ENCODE measurements around the gene RALGAPA1.

RALGAPA1 gene

GRCh38 chr14:35533357-35534207 lies 275.5 kb downstream of the RALGAPA1 start, which contains the start of gene INSM2:
TSS of gene INSM2 (plus strand) at chr14:35534164. CDS start at chr14:35534253, 89 bp downstream.
- peak; percentile 75 to 89 for DNase-seq

- no peak for DNase-seq
These were observed 276.2 kb downstream of the RALGAPA1 start for GRCh38 chr14:35532783-35533356.

DNA sequence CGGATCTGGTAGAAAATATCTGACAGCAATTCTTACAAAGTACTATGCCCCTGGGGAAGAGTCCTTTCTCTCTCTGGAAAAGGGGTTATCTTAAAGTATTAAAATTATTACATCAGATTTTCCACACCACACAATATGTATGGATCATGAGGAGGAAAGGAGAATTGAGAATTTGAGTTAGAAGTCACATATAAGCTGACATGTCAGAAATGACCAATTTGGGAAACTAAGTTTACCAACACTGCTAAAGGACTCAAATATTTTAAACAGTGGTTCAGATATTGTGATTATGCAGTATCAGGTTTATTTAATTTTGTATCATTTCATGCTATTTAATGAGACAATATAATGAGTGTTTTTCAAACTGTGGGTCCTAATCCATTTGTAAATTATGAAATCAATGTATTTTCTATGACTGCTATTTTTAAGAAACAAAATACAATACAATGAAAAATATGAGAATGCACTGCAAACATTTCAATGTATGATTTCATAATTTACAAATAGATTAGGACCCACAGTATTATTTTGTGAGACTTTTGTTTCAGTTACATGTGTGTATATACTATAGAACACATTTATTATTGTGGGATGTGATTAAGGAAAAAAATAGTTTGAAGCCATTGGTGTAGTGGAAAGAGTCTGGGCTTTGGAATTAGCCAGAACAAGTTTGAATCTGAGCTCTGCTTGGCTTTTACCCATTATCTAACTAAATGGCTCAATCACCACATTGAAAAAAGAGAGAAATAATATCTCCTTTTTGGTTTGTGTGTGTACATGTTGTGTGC lies 276.9 kb downstream of the RALGAPA1 start:
- no peak for DNase-seq

- DNase-seq: no peak
These were observed 282.1 kb downstream of the RALGAPA1 start for GRCh38 chr14:35526962-35527361.

DNA sequence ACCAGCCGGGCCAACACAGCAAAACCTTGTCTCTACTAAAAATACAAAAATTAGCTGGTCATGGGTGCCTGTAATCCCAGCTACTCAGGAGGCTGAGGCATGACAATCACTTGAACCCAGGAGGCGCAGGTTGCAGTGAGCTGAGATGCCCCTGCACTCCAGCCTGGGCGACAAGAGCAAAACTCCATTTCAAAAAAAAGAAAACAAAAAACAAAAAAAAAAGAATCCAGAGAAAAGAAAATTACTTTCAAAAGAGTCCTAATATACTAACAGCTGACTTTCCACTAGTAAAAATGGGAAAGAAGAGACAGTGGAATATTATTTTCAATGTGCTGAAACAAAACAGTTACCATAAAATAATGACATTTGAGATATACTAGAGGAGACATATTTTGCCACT lies 283.4 kb downstream of the RALGAPA1 start:
- DNase-seq: no peak

- no peak for DNase-seq
These were observed 289.1 kb downstream of the RALGAPA1 start for GRCh38 chr14:35519986-35520385.

GRCh38 chr14:35515916-35516315 lies 293.2 kb downstream of the RALGAPA1 start:
- no peak for DNase-seq

GRCh38 chr14:35512765-35513164 lies 296.3 kb downstream of the RALGAPA1 start:
- DNase-seq: no peak

DNA sequence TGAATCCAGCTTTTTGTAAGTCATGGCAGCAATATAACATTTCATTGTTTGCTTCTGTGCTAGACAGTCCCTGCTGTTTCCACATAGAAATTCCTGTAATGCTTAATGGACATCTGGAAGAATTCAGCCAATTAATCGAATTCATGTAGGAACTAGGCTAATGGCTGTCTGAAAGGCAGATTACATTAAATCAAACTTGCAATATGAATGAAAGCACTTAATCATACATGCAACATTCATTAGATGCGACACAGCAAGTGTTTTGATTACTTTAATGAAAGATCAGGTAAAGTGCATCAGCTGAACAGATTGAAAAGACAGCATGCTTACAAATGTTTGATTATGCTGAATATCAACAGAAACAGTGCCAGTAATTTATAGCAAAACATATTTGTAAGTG lies 299.2 kb downstream of the RALGAPA1 start:
- no peak for DNase-seq

- DNase-seq: no peak
These were observed 302.2 kb downstream of the RALGAPA1 start for GRCh38 chr14:35506927-35507326.

DNA sequence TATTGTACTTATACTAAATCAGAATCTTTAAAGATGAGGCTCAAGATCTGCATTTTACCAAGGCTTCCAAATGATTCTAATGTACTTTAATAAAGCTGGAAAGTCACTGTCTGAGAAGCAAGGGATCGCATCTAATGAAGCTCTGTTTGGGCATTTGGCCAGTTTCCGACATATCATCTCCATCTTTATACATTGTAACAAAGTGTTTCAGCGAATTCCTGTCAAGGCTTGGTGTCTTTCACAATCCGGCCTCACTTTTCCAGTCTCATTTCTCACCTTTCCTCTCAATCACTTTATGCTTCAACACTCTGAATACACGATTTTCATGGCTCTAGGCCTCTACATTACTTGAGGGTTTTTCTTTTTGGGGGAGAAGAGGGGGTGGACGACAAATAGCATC lies 302.6 kb downstream of the RALGAPA1 start:
- no peak for DNase-seq

DNA sequence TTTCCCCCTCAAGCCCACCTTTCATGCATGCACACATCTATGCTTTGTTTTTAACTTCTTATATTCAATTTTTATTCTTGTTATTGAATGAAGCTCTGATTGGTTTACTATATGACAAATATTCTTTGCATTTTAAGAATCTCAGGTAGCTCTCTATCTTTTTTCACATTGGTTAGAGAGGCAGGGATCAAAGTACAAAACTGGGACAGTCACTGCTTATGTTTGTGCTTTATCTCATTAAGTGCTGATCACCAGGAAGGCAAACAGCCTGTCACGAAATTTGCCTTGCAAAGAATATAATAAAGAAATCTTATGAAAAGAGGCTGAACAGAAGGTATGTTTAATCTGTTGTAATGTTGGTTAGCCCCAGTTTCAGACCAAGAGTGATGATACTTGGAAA lies 304.8 kb downstream of the RALGAPA1 start:
- no peak for DNase-seq

- no peak for DNase-seq
These were observed 305.4 kb downstream of the RALGAPA1 start for GRCh38 chr14:35503646-35504045.

DNA sequence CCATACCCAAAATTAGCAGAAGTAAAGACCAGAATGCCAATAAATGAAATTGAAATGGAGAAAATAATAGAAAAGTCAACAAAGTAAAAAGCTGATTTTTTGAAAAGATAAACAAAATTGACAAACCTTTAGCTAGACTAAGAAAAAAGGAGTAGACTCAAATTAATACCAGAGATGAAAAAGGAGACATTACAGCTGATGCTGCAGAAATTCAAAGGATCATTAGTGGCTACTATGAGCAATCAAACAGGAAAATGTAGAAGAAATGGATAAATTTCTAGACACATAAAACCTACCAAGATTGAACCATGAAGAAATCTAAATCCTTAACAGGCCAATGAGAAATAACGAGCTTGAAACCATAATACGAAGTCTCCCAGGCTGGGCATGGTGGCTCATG lies 309.9 kb downstream of the RALGAPA1 start:
- no peak for DNase-seq

DNA sequence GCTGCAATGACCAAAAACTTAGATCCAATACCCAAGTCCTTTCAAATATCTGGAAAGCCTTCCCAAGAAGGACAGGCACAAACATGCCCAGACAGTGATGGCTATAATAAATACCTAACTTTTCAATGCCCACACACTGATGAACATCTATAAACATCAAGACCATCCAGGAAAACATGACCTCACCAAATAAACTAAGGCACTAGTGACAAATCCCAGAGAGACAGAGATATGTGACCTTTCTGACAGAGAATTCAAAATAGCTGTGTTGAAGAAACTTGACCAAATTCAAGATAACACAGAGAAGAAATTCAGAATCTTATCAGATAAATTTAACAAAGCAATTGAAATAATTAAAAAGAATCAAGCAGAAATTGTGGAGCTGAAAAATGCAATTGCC lies 313.8 kb downstream of the RALGAPA1 start:
- DNase-seq: no peak

DNA sequence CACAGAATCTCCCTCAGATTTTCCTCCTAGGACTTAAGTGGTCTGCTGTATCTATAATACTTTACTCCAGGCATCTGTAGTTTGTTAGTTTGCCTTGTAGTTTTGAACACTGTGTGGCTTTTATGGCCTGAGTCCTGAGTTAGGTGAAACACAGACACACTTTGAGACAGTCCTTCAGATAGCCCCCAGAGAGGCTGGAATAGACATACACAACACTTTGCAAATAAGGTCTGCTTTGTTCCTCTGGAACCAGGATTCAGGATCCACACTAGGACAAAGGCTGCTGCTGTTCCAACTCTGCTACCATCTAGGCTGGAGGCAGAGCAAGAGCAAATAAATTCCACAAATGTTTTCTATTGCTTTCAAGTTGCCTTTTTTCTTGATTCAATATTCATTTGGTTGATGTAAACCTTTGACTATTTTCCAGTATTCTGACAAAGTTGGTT lies 316.5 kb downstream of the RALGAPA1 start:
- no peak for DNase-seq

Data from stimulated activated CD4-positive, alpha-beta T cell treated with anti-CD3 and anti-CD28 coated beads, Interleukin-2, amount 100 ng/mL, for 24 hours (primary cell).